ENCODE results near the gene CCDC68. TPM values are rescaled to one million over a fixed set of nuclear protein-coding genes. Genes with fewer than 3 reads are reported as not detected.

The CCDC68 gene
- total and polyA plus RNA-seq, 2 of the 13 experiments (the other 11 are each of a cell fraction or from before 2014, with no cell fraction given), result 4.6 to 13.3 TPM

DNA sequence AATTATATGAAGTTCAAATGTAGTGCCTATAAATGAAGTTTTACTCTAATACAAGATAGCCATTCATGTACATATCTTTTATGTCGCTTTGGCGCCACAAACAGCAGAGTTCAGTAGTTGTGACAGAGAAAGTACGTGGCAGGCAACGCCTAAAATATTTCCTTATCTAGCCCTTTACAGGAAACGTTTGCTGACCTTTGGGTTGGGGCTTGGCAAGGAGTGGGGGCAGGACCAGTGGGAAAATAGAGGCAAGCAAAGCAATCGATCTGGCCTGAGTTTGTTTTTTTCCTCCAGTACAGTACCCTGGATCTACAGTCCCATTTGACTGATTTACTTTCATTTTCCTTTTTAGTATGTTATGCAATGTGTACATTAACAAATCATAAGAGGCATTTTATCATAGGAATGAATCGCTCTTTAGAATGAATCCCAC is 13.1 kb downstream of the CCDC68 start (continued):
- TF ChIP-seq, protein P1, sequence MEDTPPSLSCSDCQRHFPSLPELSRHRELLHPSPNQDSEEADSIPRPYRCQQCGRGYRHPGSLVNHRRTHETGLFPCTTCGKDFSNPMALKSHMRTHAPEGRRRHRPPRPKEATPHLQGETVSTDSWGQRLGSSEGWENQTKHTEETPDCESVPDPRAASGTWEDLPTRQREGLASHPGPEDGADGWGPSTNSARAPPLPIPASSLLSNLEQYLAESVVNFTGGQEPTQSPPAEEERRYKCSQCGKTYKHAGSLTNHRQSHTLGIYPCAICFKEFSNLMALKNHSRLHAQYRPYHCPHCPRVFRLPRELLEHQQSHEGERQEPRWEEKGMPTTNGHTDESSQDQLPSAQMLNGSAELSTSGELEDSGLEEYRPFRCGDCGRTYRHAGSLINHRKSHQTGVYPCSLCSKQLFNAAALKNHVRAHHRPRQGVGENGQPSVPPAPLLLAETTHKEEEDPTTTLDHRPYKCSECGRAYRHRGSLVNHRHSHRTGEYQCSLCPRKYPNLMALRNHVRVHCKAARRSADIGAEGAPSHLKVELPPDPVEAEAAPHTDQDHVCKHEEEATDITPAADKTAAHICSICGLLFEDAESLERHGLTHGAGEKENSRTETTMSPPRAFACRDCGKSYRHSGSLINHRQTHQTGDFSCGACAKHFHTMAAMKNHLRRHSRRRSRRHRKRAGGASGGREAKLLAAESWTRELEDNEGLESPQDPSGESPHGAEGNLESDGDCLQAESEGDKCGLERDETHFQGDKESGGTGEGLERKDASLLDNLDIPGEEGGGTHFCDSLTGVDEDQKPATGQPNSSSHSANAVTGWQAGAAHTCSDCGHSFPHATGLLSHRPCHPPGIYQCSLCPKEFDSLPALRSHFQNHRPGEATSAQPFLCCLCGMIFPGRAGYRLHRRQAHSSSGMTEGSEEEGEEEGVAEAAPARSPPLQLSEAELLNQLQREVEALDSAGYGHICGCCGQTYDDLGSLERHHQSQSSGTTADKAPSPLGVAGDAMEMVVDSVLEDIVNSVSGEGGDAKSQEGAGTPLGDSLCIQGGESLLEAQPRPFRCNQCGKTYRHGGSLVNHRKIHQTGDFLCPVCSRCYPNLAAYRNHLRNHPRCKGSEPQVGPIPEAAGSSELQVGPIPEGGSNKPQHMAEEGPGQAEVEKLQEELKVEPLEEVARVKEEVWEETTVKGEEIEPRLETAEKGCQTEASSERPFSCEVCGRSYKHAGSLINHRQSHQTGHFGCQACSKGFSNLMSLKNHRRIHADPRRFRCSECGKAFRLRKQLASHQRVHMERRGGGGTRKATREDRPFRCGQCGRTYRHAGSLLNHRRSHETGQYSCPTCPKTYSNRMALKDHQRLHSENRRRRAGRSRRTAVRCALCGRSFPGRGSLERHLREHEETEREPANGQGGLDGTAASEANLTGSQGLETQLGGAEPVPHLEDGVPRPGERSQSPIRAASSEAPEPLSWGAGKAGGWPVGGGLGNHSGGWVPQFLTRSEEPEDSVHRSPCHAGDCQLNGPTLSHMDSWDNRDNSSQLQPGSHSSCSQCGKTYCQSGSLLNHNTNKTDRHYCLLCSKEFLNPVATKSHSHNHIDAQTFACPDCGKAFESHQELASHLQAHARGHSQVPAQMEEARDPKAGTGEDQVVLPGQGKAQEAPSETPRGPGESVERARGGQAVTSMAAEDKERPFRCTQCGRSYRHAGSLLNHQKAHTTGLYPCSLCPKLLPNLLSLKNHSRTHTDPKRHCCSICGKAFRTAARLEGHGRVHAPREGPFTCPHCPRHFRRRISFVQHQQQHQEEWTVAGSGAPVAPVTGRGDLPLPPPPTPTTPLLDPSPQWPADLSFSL (CRISPR knock-in tag; IDR thresholded peaks at IDR 0.05), result peak; percentile 48; the same call in 1 of the 2 replicates
- TF ChIP-seq SATB2 (CRISPR knock-in tag; IDR thresholded peaks at IDR 0.05) (no peak), GATA4 (IDR thresholded peaks at IDR 0.05; ENCODE audit: borderline replicate concordance, low read depth) (peak; percentile 96), PHF8 (CRISPR knock-in tag; IDR thresholded peaks at IDR 0.05) (peak; percentile 26; the same call in 1 of the 2 replicates), IRX3 (CRISPR knock-in tag; IDR thresholded peaks at IDR 0.05; ENCODE audit: borderline replicate concordance, low read depth) (no peak), ZNF367 (CRISPR knock-in tag; IDR thresholded peaks at IDR 0.05; ENCODE audit: borderline replicate concordance) (no peak), HOXA9 (CRISPR knock-in tag; IDR thresholded peaks at IDR 0.05; ENCODE audit: borderline replicate concordance) (no peak), SIN3A (IDR thresholded peaks at IDR 0.05; ENCODE audit: borderline replicate concordance, low read depth, low read length) (no peak), GLI4 (CRISPR knock-in tag; IDR thresholded peaks at IDR 0.05; ENCODE audit: borderline replicate concordance) (no peak), ZNF256 (CRISPR knock-in tag; conservative IDR thresholded peaks at IDR 0.05) (no peak), KLF6 (CRISPR knock-in tag; IDR thresholded peaks at IDR 0.05) (no peak), ZNF564 (CRISPR knock-in tag; IDR thresholded peaks at IDR 0.05) (no peak), GFI1 (CRISPR knock-in tag; IDR thresholded peaks at IDR 0.05; ENCODE audit: borderline replicate concordance) (peak; percentile 51; the same call in 1 of the 2 replicates), YEATS4 (CRISPR knock-in tag; IDR thresholded peaks at IDR 0.05; ENCODE audit: borderline replicate concordance) (peak; percentile 81; the same call in 1 of the 2 replicates), RFXAP (CRISPR knock-in tag; IDR thresholded peaks at IDR 0.05; ENCODE audit: borderline replicate concordance) (no peak; the same call in 1 of the 2 replicates), NCOA2 (CRISPR knock-in tag; IDR thresholded peaks at IDR 0.05) (peak; percentile 95), ZNF747 (CRISPR knock-in tag; IDR thresholded peaks at IDR 0.05; ENCODE audit: borderline replicate concordance) (peak; percentile 39; the same call in 1 of the 2 replicates)
- TF ChIP-seq, protein P2, sequence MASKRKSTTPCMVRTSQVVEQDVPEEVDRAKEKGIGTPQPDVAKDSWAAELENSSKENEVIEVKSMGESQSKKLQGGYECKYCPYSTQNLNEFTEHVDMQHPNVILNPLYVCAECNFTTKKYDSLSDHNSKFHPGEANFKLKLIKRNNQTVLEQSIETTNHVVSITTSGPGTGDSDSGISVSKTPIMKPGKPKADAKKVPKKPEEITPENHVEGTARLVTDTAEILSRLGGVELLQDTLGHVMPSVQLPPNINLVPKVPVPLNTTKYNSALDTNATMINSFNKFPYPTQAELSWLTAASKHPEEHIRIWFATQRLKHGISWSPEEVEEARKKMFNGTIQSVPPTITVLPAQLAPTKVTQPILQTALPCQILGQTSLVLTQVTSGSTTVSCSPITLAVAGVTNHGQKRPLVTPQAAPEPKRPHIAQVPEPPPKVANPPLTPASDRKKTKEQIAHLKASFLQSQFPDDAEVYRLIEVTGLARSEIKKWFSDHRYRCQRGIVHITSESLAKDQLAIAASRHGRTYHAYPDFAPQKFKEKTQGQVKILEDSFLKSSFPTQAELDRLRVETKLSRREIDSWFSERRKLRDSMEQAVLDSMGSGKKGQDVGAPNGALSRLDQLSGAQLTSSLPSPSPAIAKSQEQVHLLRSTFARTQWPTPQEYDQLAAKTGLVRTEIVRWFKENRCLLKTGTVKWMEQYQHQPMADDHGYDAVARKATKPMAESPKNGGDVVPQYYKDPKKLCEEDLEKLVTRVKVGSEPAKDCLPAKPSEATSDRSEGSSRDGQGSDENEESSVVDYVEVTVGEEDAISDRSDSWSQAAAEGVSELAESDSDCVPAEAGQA (IDR thresholded peaks at IDR 0.05; ENCODE audit: low read depth), result peak; percentile 72
- TF ChIP-seq, protein P2 (CRISPR knock-in tag; IDR thresholded peaks at IDR 0.05; ENCODE audit: borderline replicate concordance), result no peak

Data from HepG2 (cell line).